ENCODE measurements around the gene HOXA10.

The HOXA10 gene

DNA sequence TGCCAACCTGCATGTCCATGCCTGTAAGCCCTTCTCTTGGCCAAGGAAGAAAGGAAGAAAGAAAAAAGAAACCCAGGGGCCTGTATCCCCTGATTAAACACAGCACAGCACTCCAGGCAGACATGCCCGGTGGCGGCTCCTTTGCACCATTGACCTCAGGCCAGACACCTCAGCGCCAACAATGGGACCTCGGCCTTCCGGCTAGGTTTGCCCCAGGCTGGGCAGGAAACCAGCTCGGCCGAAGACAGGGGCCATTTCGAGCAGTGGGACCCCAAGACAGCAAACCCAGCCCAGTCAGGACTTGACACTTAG is 2.8 kb downstream of the HOXA10 start:
- peak overlapping the region; percentile 97 for H3K4me3 Mint-ChIP-seq
- TF ChIP-seq, protein P1, sequence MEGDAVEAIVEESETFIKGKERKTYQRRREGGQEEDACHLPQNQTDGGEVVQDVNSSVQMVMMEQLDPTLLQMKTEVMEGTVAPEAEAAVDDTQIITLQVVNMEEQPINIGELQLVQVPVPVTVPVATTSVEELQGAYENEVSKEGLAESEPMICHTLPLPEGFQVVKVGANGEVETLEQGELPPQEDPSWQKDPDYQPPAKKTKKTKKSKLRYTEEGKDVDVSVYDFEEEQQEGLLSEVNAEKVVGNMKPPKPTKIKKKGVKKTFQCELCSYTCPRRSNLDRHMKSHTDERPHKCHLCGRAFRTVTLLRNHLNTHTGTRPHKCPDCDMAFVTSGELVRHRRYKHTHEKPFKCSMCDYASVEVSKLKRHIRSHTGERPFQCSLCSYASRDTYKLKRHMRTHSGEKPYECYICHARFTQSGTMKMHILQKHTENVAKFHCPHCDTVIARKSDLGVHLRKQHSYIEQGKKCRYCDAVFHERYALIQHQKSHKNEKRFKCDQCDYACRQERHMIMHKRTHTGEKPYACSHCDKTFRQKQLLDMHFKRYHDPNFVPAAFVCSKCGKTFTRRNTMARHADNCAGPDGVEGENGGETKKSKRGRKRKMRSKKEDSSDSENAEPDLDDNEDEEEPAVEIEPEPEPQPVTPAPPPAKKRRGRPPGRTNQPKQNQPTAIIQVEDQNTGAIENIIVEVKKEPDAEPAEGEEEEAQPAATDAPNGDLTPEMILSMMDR (IDR thresholded peaks at IDR 0.05): no peak
- peak; percentile 39 for DNase-seq
- H3K4me1 Mint-ChIP-seq: peaks cover 51% of the 10 kb centered on the region
- peaks cover 50% of the 10 kb centered on the region for H3K36me3 Mint-ChIP-seq (ENCODE audit: low read depth)
- H3K27me3 Mint-ChIP-seq (ENCODE audit: low read depth, poor library complexity): peaks cover 21% of the 10 kb centered on the region
- H3K9me3 Mint-ChIP-seq: no peaks in the 10 kb centered on the region
- peak overlapping the region; percentile 100 for H3K27ac Mint-ChIP-seq

DNA sequence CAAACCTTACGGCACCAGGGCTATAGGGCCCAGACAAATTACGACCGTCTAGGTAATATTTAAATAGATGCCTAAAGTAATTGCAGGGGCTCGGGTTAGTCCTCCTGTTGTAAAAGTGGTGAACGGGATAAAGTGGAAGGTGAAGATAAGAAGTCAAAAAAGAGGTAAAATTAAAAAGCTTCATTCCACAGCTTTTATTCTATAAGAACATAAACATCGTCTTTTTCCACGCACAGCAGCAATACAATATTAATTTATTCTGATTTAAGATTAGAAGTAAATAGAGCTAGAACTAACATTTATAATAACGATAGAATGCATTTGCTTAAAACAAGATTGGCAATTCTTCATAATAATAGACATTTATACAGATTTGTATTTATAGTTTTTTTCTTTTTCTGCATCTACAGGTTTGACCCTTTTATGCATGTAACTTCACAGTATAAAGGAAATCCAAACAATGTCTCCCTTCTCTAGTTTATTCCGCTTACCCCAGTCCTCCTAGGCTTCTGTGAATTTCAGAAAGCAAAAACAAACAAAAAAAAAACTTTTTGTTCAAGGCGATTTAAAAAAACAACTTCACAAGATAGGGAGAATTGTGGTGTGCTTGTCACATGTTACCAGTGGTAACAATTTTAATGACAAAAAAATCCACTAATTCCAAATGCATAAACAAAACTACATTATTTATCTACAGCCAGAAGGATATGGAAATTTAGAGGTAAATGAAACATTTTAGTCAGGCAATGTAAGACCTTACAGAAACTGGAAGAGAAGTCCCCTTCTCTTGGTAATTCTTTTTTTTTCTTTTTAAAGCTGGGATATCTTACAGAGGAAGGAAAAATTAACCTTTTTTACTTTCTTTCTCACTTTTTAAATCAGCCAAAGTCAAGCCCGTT is 3.4 kb downstream of the HOXA10 start:
- DNase-seq: no peak
- Mint-ChIP-seq H3K27me3 (ENCODE audit: low read depth, poor library complexity) (peaks cover 21% of the 10 kb centered on the region), H3K27ac (peak overlapping the region; percentile 100)

DNA sequence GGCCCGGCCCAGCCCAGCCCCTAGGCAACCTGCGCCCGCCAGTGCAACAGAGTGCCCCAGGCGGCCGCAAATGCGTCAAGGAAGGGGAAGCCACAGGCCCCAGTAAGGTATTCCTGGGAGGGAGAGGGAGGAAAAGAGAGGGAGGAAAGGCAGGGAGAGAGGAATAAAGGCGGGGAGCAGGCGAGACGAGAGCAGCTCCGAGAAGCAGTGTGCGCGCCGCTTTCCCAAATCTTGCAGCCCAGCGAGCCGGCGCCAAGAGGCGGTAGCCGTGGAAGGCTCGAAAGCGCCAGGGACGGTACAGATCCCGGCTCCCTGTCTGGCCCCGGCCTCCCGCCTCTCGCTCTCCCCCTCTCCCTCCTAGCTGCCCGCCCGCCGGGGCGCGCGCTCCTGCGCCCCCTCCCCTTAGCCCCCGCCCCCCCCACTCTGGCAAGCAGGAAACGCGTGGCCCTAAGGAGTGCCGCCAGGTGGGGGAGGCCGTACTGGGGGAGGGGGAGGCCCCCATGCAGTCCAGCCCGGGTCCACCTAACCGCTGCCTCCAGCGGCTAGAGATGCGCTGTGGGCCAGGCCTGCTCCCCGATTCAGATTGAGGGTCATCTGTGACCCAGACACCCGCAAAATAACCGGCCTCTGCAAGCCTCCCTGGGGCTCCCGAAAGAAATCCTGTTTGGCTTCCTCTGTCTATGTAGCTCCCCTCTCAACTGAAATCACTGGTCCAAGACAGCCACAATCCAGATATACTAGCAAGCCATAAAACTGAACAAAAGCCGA is 4.3 kb downstream of the HOXA10 start:
- H3K9me3 Mint-ChIP-seq: no peaks in the 10 kb centered on the region
- peaks cover 21% of the 10 kb centered on the region for H3K27me3 Mint-ChIP-seq (ENCODE audit: low read depth, poor library complexity)
- peak overlapping the region; percentile 97 for H3K4me3 Mint-ChIP-seq
- DNase-seq: peak; percentile 63
- TF ChIP-seq, protein P1 (IDR thresholded peaks at IDR 0.05): no peak
- H3K27ac Mint-ChIP-seq: peak overlapping the region; percentile 100
- peaks cover 42% of the 10 kb centered on the region for H3K4me1 Mint-ChIP-seq
- H3K36me3 Mint-ChIP-seq (ENCODE audit: low read depth): peaks cover 57% of the 10 kb centered on the region

More for the DNA sequence above, 3.4 kb downstream of the HOXA10 start:
- TF ChIP-seq, protein P1 (IDR thresholded peaks at IDR 0.05): no peak
- H3K4me3 Mint-ChIP-seq: peak overlapping the region; percentile 97
- H3K9me3 Mint-ChIP-seq: no peaks in the 10 kb centered on the region
- peaks cover 47% of the 10 kb centered on the region for H3K4me1 Mint-ChIP-seq
- H3K36me3 Mint-ChIP-seq (ENCODE audit: low read depth): peaks cover 52% of the 10 kb centered on the region

DNA sequence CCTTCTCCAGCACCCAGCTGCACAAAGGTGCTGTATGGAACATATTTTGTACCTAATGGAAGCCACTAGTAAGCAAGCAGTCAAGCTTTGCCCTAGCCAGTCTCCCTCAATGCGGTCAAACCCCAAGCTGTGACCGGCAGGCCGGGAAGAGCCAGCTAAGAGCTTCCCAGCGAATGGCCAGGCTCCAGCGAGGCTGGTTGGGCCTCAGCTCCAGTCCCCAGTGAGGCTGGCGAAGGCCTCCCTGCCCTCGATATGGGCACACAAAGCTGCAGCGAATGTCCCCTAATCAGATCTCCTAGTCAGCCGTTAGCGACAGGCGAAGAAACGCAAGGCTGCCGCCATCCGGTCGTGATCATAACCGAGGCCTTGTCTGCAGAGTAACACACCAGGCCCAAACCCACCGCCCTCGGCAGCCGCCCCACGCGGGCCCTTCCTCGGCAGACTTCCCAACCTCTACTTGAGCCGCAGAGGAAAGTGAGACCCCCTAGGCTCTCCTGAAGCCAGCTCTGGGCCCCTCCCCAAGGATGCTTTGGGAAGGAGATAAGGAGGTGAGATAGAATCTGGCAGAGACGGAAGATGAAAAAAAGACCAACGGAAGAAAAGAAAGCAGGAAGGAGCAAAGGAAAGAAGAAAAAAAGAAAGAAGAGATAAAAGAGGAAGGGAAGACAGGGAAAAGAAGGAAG is 5.7 kb downstream of the HOXA10 start:
- H3K4me1 Mint-ChIP-seq: peaks cover 38% of the 10 kb centered on the region
- H3K4me3 Mint-ChIP-seq: peak overlapping the region; percentile 97
- TF ChIP-seq, protein P1 (IDR thresholded peaks at IDR 0.05): no peak
- H3K27ac Mint-ChIP-seq: peak overlapping the region; percentile 98
- peaks cover 71% of the 10 kb centered on the region for H3K36me3 Mint-ChIP-seq (ENCODE audit: low read depth)
- H3K9me3 Mint-ChIP-seq: no peaks in the 10 kb centered on the region
- H3K27me3 Mint-ChIP-seq (ENCODE audit: low read depth, poor library complexity): peaks cover 19% of the 10 kb centered on the region
- peak; percentile 58 for DNase-seq

DNA sequence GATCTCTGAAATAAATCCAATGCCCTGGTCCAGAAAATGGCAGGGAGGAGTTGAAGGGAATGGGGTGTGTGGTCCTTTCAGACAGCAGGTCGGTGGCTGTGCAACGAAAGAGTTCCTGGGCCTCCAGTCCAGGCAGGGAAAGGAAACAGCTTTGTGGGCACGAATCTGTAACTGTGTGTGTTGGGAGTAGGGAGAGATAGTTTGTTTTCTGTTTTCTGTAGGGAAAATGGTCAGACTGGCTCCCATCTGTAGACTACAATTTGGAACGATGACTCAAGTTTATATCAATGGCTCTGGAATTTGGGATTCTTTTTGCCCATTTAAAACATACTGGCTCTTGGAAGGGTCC is 6.2 kb downstream of the HOXA10 start:
- Mint-ChIP-seq H3K4me3 (peak overlapping the region; percentile 97), H3K9me3 (no peaks in the 10 kb centered on the region), H3K27me3 (ENCODE audit: low read depth, poor library complexity) (peaks cover 19% of the 10 kb centered on the region), H3K4me1 (peaks cover 38% of the 10 kb centered on the region), H3K27ac (peak overlapping the region; percentile 98), H3K36me3 (ENCODE audit: low read depth) (peaks cover 76% of the 10 kb centered on the region)
- DNase-seq: peak; percentile 6
- TF ChIP-seq, protein P1 (IDR thresholded peaks at IDR 0.05): no peak

All from nephron progenitor cell (in vitro differentiated cells).